Measurements from ENCODE around the gene RPUSD1. TPM values are rescaled to one million over a fixed set of nuclear protein-coding genes. Genes with fewer than 3 reads are reported as not detected.

RPUSD1 gene
- total RNA-seq, 1 donor, result 10.4 TPM

DNA sequence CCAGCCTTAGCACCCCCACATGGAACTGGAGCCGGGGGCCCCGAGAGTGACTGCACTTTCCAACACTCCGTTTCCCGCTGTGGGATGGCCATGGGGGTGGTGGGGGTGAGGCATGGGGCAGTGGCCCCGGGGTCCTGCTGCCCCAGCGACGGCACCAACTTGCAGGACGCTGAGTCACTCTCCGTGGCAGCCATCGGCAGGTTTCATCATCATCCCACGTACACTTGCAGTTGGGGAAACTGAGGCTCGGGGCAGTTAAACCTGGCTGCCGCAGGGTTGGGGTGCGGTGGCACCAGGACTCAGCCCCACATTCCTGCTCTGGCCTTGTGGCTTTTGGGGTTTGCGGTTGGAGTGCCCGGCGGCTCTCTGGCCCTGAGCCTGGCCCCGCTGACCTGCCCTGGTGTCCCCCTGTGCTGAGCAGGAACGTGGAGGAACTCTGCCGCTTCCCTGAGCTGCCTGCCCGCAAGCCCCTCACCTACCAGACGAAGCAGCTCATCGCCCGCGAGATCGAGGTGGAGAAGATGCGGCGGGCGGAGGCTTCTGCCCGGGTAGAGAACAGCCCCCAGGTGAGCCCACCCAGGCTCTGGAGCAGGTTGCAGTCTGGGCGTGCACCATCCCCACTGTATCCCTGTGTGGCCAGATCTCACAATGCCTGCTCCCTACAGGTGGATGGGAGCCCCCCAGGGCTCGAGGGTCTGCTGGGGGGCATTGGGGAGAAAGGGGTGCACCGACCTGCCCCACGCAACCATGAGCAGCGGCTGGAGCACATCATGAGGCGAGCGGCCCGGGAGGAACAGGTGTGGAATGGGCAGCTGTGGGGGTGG lies 8.3 kb upstream of the RPUSD1 start:
- Histone ChIP-seq H3K27me3 (ENCODE audit: insufficient read depth, low read length) (peaks cover 2% of the 10 kb centered on the region), H3K9me3 (ENCODE audit: low read depth, low read length) (no peaks in the 10 kb centered on the region), H3K4me3 (ENCODE audit: low read length) (no peak overlapping the region), H3K4me1 (ENCODE audit: insufficient read depth, low read length) (no peaks in the 10 kb centered on the region)

DNA sequence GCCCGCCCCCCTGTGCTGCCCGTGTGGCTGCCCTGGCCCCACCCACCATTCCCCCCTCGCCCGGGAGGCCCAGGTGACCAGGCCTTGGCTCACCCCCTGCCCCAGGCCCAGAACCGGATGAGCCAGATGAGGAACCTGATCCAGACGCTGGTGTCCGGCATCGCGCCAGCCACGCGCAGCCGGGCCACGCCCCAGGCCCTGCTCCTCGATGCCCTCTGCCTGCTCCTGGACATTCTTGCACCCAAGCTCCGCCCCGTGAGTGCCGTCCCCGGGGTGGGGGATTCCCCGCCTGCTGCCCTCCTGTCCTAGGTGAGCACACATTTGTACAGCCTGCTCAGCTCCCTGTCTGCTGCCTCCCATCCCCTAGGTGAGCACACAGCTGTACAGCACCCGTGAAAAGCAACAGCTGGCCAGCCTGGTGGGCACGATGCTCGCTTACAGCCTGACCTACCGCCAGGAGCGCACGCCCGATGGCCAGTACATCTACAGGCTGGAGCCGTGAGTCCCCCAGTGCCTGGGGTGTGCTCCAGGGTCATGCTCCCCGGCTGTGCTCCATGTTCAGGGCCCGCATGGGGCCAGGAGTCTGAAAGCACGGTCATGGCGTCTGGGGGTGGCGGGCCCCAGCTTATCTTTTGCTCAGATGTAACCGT lies 7.5 kb upstream of the RPUSD1 start:
- Histone ChIP-seq H3K4me3 (ENCODE audit: low read length) (no peak overlapping the region), H3K9me3 (ENCODE audit: low read depth, low read length) (no peaks in the 10 kb centered on the region), H3K27me3 (ENCODE audit: insufficient read depth, low read length) (no peaks in the 10 kb centered on the region), H3K4me1 (ENCODE audit: insufficient read depth, low read length) (no peaks in the 10 kb centered on the region)

DNA sequence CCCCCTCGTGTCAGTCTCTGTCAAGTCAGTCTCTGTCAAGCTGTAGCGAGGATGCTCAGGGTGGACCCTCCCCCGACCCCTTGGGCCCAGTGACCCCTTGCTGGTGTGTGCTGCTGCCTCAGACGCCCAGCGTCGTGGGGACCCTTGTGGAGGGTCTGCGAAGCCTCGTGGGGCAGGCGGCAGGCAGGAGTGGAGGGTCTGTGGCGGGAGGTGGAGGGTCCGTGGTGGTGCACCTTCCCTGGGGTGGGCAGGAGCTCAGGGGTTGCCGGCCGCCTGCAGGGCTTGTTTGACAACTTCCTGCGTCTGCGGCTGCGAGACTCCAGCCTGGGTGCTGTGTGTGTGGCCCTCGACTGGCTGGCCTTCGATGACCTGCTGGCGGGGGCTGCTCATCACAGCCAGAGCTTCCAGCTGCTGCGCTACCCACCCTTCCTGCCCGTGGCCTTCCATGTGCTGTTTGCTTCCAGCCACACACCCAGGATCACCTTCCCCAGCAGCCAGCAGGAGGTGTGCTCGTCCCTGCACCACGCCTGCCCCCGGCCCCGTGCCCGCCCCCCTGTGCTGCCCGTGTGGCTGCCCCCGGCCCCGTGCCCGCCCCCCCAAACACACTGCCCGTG lies 6.8 kb upstream of the RPUSD1 start:
- Histone ChIP-seq H3K27me3 (ENCODE audit: insufficient read depth, low read length) (no peaks in the 10 kb centered on the region), H3K4me1 (ENCODE audit: insufficient read depth, low read length) (no peaks in the 10 kb centered on the region), H3K9me3 (ENCODE audit: low read depth, low read length) (no peaks in the 10 kb centered on the region), H3K4me3 (ENCODE audit: low read length) (no peak overlapping the region)

DNA sequence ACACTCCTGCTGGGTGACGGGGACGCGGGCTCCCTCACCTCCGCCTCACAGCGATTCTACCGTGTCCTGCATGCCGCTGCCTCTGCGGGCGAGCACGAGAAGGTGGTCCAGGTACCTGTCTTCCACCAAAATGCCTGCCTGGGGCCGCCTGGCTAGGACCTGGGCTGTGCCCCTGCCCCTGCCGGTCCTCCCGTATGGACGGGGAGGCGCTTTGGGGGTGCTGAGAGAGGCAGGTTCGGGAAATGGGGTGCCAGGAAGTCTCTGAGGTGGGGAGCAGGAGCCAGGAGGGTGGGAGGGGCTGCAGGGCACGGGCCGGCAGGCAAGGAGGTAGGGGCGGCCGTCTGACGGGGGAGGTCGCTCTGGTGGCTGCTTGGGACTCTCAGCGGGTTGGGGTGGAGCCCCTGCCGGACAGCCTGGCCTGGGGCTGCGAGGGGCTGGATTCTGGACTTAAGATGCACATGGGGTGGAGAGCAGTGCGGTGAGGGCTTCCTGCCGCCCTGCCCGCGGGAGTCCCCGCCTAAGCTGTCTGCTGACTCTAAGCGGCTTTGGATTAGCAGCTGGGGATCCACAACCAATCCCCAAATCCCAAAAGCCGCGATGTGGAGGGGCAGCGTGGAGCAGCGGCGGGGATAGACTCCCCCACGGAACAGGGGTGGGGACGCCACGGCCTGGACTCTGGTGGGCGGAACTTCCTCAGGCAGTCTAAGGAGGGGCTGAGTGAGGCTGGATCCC lies 6.1 kb upstream of the RPUSD1 start:
- H3K27me3 ChIP-seq (ENCODE audit: insufficient read depth, low read length), result no peaks in the 10 kb centered on the region
- no peak overlapping the region for H3K4me3 ChIP-seq (ENCODE audit: low read length)
- no peaks in the 10 kb centered on the region for H3K9me3 ChIP-seq (ENCODE audit: low read depth, low read length)
- peaks cover 4% of the 10 kb centered on the region for H3K4me1 ChIP-seq (ENCODE audit: insufficient read depth, low read length)

GRCh38 chr16:793414-793813 lies 5.2 kb upstream of the RPUSD1 start:
- H3K27me3 ChIP-seq (ENCODE audit: insufficient read depth, low read length), result no peaks in the 10 kb centered on the region
- peaks cover 10% of the 10 kb centered on the region for H3K4me1 ChIP-seq (ENCODE audit: insufficient read depth, low read length)
- no peak overlapping the region for H3K4me3 ChIP-seq (ENCODE audit: low read length)
- H3K9me3 ChIP-seq (ENCODE audit: low read depth, low read length), result no peaks in the 10 kb centered on the region

GRCh38 chr16:792221-792995 lies 4.2 kb upstream of the RPUSD1 start:
- Histone ChIP-seq H3K4me3 (ENCODE audit: low read length) (no peak overlapping the region), H3K27me3 (ENCODE audit: insufficient read depth, low read length) (no peaks in the 10 kb centered on the region), H3K9me3 (ENCODE audit: low read depth, low read length) (no peaks in the 10 kb centered on the region), H3K4me1 (ENCODE audit: insufficient read depth, low read length) (peaks cover 15% of the 10 kb centered on the region)

DNA sequence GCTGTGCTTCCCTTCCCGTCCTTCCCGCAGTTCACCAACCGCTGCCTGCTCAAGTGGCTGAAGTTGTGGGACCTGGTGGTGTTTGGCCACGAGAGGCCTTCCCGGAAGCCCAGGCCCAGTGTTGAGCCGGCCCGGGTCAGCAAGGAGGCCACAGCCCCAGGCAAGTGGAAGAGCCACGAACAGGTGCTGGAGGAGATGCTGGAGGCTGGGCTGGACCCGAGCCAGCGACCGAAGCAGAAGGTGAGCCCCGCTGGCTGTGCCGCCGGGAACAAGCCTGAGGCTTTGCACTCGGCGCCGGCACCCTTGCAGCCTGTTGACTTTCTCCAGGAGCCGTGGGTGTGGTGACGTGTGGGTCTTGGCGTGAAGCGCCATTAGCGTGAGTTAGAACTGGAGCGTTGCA lies 3.0 kb upstream of the RPUSD1 start:
- H3K27me3 ChIP-seq (ENCODE audit: insufficient read depth, low read length), result no peaks in the 10 kb centered on the region
- no peaks in the 10 kb centered on the region for H3K9me3 ChIP-seq (ENCODE audit: low read depth, low read length)
- peaks cover 22% of the 10 kb centered on the region for H3K4me1 ChIP-seq (ENCODE audit: insufficient read depth, low read length)
- no peak overlapping the region for H3K4me3 ChIP-seq (ENCODE audit: low read length)

DNA sequence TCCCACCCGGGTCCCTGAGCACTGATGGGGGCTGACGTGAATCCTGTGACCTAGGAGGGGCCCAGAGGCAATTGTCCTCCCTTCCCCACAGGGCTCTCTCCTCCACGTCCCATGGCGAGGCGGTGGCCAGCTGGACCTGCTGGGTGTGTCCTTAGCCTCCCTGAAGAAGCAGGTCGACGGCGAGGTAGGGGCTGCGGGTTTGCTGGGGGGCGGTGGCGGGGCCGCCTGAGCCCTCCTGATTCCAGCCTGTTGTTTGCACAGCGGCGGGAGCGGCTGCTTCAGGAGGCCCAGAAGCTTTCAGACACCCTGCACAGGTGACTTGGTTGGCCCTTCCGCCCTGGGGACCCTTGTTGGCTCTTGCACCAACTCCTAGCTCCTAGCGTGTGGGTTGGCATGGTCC lies 1.9 kb upstream of the RPUSD1 start:
- no peaks in the 10 kb centered on the region for H3K27me3 ChIP-seq (ENCODE audit: insufficient read depth, low read length)
- H3K4me3 ChIP-seq (ENCODE audit: low read length), result no peak overlapping the region
- no peaks in the 10 kb centered on the region for H3K9me3 ChIP-seq (ENCODE audit: low read depth, low read length)
- peaks cover 22% of the 10 kb centered on the region for H3K4me1 ChIP-seq (ENCODE audit: insufficient read depth, low read length)

DNA sequence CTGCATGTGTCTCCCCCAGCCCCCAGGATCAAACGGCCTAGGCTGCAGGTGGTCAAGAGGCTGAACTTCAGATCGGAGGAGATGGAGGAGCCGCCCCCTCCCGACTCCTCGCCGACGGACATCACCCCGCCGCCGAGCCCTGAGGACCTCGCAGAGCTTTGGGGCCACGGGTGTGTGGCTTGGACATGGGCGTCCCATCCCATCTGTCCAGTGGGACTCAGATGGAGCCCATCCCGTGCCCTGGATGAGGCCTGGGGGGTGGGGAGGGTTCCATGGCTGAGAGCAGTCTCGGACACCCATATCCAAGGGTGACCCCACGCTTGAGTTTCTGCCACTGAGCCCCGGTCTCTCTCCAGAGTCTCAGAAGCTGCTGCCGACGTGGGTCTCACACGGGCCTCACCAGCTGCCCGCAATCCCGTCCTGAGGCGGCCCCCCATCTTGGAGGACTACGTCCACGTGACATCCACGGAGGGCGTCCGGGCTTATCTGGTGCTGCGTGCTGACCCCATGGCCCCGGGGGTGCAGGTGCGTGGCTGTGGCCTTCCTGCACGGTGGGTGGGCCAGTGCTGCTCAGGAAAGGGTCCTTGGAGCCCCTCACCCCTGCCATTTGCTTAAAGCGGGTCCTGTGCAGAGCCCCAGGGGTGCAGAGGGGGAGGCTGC lies 1.1 kb upstream of the RPUSD1 start:
- Histone ChIP-seq H3K4me1 (ENCODE audit: insufficient read depth, low read length) (peaks cover 22% of the 10 kb centered on the region), H3K27me3 (ENCODE audit: insufficient read depth, low read length) (no peaks in the 10 kb centered on the region), H3K9me3 (ENCODE audit: low read depth, low read length) (no peaks in the 10 kb centered on the region), H3K4me3 (ENCODE audit: low read length) (peak overlapping the region; percentile 51)

DNA sequence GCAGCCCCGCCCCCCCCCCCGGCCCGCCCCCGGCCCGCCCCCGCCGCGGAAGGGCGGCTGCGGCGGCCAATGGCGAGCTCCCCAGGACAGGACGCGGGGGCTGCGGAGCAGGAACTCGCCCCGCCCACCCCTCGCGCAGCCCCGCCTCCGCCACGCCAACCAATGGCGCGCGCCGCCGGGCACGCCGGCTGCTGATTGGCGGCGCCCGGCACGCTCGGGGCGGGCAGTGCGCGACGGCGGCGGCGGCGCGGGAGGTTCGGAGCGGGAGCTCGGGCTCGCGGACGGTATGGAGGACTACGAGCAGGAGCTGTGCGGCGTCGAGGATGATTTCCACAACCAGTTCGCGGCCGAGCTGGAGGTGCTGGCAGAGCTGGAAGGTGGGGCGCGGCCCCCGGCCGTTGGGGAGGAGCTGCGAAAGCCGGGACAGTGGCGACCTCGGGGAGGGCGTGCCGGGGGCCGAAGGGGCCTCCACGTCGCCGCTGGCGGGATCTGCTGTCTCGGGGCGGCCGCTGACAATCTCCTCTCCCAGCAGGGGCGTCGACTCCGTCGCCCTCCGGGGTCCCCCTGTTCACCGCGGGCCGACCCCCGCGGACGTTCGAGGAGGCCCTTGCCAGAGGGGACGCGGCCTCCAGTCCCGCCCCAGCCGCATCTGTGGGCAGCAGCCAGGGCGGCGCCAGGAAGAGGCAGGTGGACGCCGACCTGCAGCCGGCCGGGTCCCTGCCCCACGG lies 382 bp upstream of the RPUSD1 start, which contains the start of gene CHTF18:
TSS of gene CHTF18 (plus strand) at position 222 of the 728 bp plus-strand sequence. CDS start at position 287, 65 bp downstream.
- H3K4me1 ChIP-seq (ENCODE audit: insufficient read depth, low read length), result peaks cover 22% of the 10 kb centered on the region
- no peaks in the 10 kb centered on the region for H3K27me3 ChIP-seq (ENCODE audit: insufficient read depth, low read length)
- no peaks in the 10 kb centered on the region for H3K9me3 ChIP-seq (ENCODE audit: low read depth, low read length)
- H3K4me3 ChIP-seq (ENCODE audit: low read length), result peak within 1 kb of the TSS; percentile 74

- Histone ChIP-seq H3K9me3 (ENCODE audit: low read depth, low read length) (no peaks in the 10 kb centered on the region), H3K4me3 (ENCODE audit: low read length) (peak overlapping the region; percentile 74), H3K4me1 (ENCODE audit: insufficient read depth, low read length) (peaks cover 22% of the 10 kb centered on the region), H3K27me3 (ENCODE audit: insufficient read depth, low read length) (no peaks in the 10 kb centered on the region)
Observed at GRCh38 chr16:787321-787966, 737 bp downstream of the RPUSD1 start.

DNA sequence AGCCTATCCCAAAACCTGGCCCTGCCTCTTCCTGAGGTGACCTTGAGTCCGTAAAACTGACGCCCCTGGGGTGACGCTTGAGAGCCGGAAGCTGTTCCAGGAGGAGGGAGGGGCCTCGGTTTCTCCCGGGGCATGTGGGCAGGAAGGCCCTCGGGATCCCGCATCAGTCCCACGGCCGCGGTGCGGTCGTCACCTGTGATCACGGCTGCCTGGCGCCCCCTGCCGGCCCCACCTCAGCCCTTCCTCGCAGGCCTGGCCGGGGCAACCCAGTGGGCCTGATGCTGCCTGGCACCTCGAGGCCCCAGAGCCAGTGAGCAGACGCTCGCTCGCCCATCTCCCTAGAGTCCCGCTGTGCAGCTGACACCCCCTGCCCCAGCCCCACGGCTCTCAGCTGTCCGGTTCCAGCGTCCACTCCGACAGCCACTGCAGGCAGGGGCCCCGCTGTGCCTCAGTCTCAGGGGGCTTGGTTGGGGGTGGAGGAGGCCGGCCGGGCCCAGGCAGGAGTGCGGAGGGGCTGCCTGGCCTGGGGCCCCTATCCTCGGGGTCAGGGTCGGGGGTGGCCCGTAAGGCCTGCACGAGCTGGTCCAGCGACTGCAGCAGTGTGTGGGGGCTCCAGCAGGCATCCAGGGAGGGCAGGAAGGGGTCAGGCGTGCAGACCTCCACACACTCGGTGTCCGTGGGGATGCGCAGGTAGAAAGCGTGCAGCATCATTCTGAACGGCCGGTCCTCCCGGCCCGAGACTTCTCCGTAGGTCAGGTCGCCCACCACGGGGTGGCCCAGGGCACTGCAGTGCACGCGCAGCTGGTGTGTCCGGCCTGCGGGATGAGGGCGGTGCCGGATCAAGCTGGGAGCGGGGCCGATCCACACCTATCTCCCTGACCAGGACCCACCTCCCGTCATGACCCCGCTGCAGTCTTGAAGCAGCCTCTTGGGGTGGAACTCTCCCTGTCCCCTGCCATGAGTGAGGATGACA lies 2.3 kb downstream of the RPUSD1 start:
- no peak overlapping the region for H3K4me3 ChIP-seq (ENCODE audit: low read length)
- H3K27me3 ChIP-seq (ENCODE audit: insufficient read depth, low read length), result no peaks in the 10 kb centered on the region
- peaks cover 22% of the 10 kb centered on the region for H3K4me1 ChIP-seq (ENCODE audit: insufficient read depth, low read length)
- H3K9me3 ChIP-seq (ENCODE audit: low read depth, low read length), result no peaks in the 10 kb centered on the region

Measured in mononuclear cell (primary cell).